ENCODE results near the gene EPB41L2.

Gene EPB41L2

DNA sequence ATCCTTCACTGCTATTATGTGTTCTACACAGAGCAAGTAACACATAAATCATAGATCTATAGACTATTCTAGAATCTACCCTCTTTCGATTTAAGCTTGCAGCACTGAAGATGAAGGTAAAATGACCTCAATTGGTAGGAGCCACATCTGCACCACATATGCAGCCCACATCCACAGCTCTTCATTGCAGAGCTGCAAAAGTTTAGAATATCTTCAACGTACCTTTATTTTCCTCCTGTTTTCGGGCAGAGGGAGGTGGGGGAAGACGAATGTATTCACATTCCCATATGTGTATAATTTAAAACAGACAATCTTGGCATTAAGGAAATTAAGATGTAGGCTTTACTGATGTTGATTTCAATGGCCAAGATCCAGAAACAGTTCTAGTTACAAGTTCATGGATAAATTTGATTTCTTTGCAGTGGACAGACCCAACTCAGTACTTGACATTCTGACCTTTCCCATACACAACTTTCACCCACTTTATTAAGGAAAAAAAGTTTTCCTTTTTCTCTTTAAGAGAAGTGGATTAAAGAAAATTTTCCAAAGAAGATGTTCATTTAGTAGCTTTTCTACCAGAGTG lies 14.0 kb downstream of the EPB41L2 start:
- no peak for DNase-seq (ENCODE audit: low read depth)
- in situ Hi-C loops (cut with HindIII; ENCODE audit: low sequenced_read_pairs): no loop called here
- no peak overlapping the region for H3K4me3 ChIP-seq (ENCODE audit: low read depth, low read length)
- TF ChIP-seq, protein P1, sequence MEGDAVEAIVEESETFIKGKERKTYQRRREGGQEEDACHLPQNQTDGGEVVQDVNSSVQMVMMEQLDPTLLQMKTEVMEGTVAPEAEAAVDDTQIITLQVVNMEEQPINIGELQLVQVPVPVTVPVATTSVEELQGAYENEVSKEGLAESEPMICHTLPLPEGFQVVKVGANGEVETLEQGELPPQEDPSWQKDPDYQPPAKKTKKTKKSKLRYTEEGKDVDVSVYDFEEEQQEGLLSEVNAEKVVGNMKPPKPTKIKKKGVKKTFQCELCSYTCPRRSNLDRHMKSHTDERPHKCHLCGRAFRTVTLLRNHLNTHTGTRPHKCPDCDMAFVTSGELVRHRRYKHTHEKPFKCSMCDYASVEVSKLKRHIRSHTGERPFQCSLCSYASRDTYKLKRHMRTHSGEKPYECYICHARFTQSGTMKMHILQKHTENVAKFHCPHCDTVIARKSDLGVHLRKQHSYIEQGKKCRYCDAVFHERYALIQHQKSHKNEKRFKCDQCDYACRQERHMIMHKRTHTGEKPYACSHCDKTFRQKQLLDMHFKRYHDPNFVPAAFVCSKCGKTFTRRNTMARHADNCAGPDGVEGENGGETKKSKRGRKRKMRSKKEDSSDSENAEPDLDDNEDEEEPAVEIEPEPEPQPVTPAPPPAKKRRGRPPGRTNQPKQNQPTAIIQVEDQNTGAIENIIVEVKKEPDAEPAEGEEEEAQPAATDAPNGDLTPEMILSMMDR (IDR thresholded peaks at IDR 0.05; ENCODE audit: low read depth, low read length, missing control alignments): no peak

DNA sequence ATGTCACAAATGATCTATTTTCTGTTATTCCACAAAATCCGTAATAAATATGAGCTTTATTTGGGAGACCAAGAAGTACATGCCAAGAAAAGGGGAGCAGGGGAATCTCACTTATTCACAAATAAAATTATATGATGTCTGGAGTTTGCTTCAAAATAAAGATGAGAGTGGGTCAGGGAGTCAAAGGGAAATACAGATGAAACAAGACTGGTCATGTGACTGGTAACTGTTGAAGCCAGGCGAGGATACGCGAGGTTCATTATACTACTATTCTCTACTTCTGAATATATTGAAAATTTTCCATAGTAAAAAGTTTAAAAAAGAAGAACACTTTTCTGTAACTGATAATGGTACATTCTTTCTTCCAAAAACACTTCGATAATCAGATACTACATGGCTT lies 14.6 kb downstream of the EPB41L2 start:
- no peak for DNase-seq (ENCODE audit: low read depth)
- H3K4me3 ChIP-seq (ENCODE audit: low read depth, low read length): no peak overlapping the region
- in situ Hi-C loops (cut with HindIII; ENCODE audit: low sequenced_read_pairs): no loop called here
- TF ChIP-seq, protein P1 (IDR thresholded peaks at IDR 0.05; ENCODE audit: low read depth, low read length, missing control alignments): no peak

DNA sequence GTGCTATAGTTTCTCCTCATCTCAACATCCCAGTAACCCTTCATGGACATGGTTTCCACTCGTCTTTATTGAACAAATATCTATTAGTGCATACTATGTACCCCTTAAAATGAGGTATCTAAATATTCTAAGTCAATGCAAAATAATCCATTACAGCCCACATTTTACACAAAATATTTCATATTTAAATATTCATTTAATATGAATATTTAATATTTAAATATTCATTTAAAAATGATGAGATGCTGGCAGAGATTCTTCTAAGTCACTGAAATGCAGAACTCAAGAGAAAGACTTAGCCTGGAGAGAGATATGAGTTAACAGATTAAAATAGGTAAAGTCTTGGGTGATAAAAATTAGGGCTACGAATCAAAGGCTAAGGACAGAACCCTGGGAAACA lies 17.9 kb downstream of the EPB41L2 start:
- in situ Hi-C loops (cut with HindIII; ENCODE audit: low sequenced_read_pairs): no loop called here
- TF ChIP-seq, protein P1 (IDR thresholded peaks at IDR 0.05; ENCODE audit: low read depth, low read length, missing control alignments): no peak
- no peak overlapping the region for H3K4me3 ChIP-seq (ENCODE audit: low read depth, low read length)
- no peak for DNase-seq (ENCODE audit: low read depth)

DNA sequence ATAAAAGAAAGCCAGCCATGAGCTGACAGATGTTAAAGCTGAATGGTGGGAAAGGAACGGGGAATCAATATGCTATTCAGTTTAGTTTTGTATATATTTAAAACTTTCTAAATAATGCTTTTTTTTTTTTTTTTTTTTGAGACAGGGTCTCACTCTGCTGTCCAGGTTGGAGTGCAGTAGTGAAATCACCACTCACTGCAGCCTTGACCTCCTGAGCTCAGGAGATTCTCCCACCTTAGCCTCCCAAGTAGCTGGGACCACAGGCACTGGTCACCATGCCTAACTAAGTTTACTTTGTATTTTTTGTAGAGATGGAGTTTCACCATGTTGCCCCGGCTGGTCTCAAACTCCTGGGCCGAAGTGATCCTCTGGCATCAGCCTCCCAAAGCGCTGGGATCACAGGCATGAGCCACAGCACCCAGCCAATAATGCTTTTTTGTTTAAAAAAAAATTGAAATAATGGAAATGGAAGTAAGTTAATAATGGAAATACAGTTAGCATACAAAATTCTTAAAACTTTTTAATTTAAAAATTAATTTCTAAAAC lies 19.1 kb downstream of the EPB41L2 start:
- TF ChIP-seq, protein P1 (IDR thresholded peaks at IDR 0.05; ENCODE audit: low read depth, low read length, missing control alignments): no peak
- no peak overlapping the region for H3K4me3 ChIP-seq (ENCODE audit: low read depth, low read length)
- in situ Hi-C loops (cut with HindIII; ENCODE audit: low sequenced_read_pairs): no loop called here
- DNase-seq (ENCODE audit: low read depth): no peak

DNA sequence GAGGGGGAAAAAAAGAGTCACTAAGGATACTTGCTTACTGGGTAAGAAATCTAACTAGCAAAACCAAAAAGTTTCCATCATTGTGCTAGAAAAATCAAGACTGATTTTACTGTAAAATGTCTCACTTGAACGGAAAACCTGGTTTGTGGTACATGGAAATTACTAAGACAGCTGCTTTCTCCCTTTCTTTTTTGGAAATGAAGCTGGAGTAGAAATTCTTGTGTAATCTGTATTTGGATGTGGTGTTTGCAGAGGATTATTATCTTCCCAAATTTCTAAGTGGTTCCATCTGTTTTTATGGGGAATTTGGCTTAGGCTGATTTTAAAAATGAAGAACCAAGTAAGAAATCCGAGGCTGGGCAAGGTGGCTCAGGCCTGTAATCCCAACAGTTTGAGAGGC lies 20.4 kb downstream of the EPB41L2 start:
- DNase-seq (ENCODE audit: low read depth): no peak
- TF ChIP-seq, protein P1 (IDR thresholded peaks at IDR 0.05; ENCODE audit: low read depth, low read length, missing control alignments): no peak
- in situ Hi-C loops (cut with HindIII; ENCODE audit: low sequenced_read_pairs): no loop called here
- H3K4me3 ChIP-seq (ENCODE audit: low read depth, low read length): no peak overlapping the region

DNA sequence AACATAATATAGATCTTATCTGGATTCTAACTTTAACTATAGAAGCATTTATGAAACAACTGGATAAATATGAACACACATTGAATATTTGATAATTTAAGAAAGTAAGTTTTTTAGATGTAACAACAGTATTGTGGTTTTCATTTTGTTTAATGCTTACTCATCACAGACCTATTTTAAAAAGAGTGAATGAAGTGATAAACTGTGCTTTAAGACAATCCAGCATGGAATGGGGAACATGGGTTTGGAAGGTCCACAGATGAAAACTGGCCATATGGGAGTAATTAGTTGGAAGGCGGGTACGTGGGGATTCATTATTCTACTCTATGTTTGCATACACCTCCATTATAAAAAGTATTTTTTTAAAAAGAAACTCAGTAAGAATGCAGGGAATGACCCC lies 21.2 kb downstream of the EPB41L2 start:
- TF ChIP-seq, protein P1 (IDR thresholded peaks at IDR 0.05; ENCODE audit: low read depth, low read length, missing control alignments): no peak
- in situ Hi-C loops (cut with HindIII; ENCODE audit: low sequenced_read_pairs): no loop called here
- no peak overlapping the region for H3K4me3 ChIP-seq (ENCODE audit: low read depth, low read length)
- DNase-seq (ENCODE audit: low read depth): no peak

All from astrocyte of the cerebellum (primary cell).